SK-N-SH treated with all-trans-retinoic acid at 6 μM for 48 hours (cell line): Measurements from ENCODE around the gene PTPRB.

Experiments
- ARNTL ChIP-seq: fragments of 450-650 bp; formaldehyde crosslinking; IDR thresholded peaks from 2 replicates; pipeline ENCODE4 v1.5.0; 2020; ENCODE audit warnings: low read depth, mild to moderate bottlenecking, moderate library complexity, borderline replicate concordance
- BACH2 ChIP-seq: fragments of 250-450 bp; sonication (Bioruptor Pico); IDR thresholded peaks from 2 replicates; pipeline ENCODE4 v1.9.0; 2021; ENCODE audit warnings: mild to moderate bottlenecking, borderline replicate concordance
- CREB5 ChIP-seq: fragments of 250-450 bp; sonication (Bioruptor Pico); IDR thresholded peaks from 2 replicates; pipeline ENCODE4 v1.5.1; 2020; ENCODE audit warnings: low read depth, mild to moderate bottlenecking, moderate library complexity
- ESRRG ChIP-seq: fragments of 250-450 bp; sonication (Bioruptor Pico); IDR thresholded peaks from 2 replicates; pipeline ENCODE4 v1.6.1; 2021; ENCODE audit warnings: mild to moderate bottlenecking
- ISL1 ChIP-seq: fragments of 250-450 bp; sonication (Bioruptor Pico); IDR thresholded peaks from 2 replicates; pipeline ENCODE4 v2.1.2; 2022; ENCODE audit warnings: mild to moderate bottlenecking, moderate library complexity
- PPARA ChIP-seq: fragments of 250-450 bp; sonication (Bioruptor Pico); IDR thresholded peaks from 2 replicates; pipeline ENCODE4 v1.5.0; 2020; ENCODE audit warnings: mild to moderate bottlenecking, borderline replicate concordance
- RARB ChIP-seq: fragments of 250-450 bp; sonication (Bioruptor Pico); IDR thresholded peaks from 2 replicates; pipeline ENCODE4 v1.8.0; 2021; ENCODE audit warnings: mild to moderate bottlenecking, moderate library complexity
- SNAI2 ChIP-seq: fragments of 250-450 bp; sonication (Bioruptor Pico); IDR thresholded peaks from 2 replicates; pipeline ENCODE4 v1.5.0; 2020; ENCODE audit warnings: mild to moderate bottlenecking, moderate library complexity
- TOX ChIP-seq: fragments of 250-450 bp; sonication (Bioruptor Pico); IDR thresholded peaks from 2 replicates; pipeline ENCODE4 v1.8.0; 2021; ENCODE audit warnings: mild to moderate bottlenecking, moderate library complexity, borderline replicate concordance
- ZFP3 ChIP-seq: fragments of 250-450 bp; sonication (Bioruptor Pico); IDR thresholded peaks from 2 replicates; pipeline ENCODE4 v1.5.0; 2020; ENCODE audit warnings: mild to moderate bottlenecking, moderate library complexity
- ZFP30 ChIP-seq: fragments of 450-650 bp; formaldehyde crosslinking; IDR thresholded peaks from 2 replicates; pipeline ENCODE4 v1.5.0; 2022; ENCODE audit warnings: mild to moderate bottlenecking, moderate library complexity
- TF ChIP-seq, protein P1 (sequence below): fragments of 250-450 bp; sonication (Bioruptor Pico); IDR thresholded peaks from 2 replicates; pipeline ENCODE4 v1.8.0; 2020; ENCODE audit warnings: mild to moderate bottlenecking, moderate library complexity, borderline replicate concordance

DNA sequence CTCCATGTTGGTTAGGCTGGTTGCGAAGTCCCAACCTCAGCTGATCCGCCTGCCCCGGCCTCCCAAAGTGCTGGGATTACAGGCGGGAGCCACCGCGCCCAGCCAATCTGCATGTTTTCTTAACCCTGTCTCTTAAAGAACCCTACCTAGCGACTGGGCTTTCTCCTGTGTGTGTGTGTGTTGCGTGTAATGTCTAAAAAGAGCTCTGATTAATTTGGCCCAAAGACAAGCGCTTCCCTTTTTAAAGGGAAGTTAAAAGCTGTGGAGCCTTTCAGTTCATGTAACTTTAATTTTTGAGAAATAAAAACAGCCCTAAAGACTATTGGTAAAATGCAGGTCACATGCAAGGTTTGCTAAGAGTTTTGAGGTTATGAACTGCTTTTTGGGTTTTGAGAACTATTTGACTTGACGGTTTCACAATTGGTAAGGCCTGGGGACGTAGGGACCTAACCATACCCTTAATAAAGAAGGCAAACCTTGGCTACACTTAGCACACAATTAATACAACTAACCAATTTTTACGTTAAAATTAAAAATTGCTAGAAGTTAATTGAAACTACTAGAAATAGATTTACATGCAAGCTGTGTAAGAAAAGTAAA, 167.9 kb downstream of the PTPRB start:
- TF ChIP-seq PPARA (CRISPR knock-in tag) (no peak), RARB (no peak), ARNTL (CRISPR knock-in tag) (no peak), ZFP3 (CRISPR knock-in tag) (no peak), ISL1 (CRISPR knock-in tag) (no peak), ZFP30 (CRISPR knock-in tag) (no peak), TOX (CRISPR knock-in tag) (no peak), ESRRG (CRISPR knock-in tag) (no peak), SNAI2 (no peak), CREB5 (CRISPR knock-in tag) (no peak), BACH2 (CRISPR knock-in tag) (no peak)
- TF ChIP-seq, protein P1, sequence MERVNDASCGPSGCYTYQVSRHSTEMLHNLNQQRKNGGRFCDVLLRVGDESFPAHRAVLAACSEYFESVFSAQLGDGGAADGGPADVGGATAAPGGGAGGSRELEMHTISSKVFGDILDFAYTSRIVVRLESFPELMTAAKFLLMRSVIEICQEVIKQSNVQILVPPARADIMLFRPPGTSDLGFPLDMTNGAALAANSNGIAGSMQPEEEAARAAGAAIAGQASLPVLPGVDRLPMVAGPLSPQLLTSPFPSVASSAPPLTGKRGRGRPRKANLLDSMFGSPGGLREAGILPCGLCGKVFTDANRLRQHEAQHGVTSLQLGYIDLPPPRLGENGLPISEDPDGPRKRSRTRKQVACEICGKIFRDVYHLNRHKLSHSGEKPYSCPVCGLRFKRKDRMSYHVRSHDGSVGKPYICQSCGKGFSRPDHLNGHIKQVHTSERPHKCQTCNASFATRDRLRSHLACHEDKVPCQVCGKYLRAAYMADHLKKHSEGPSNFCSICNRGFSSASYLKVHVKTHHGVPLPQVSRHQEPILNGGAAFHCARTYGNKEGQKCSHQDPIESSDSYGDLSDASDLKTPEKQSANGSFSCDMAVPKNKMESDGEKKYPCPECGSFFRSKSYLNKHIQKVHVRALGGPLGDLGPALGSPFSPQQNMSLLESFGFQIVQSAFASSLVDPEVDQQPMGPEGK, result no peak
